GM19372 (cell line): ENCODE measurements around the gene DPP8.
"Not testable (repeated sequence)": the region's sequence is repeated elsewhere in the genome, so short reads cannot be mapped to it uniquely, and the experiment has no call there.

ENCODE experiments used
- ATAC-seq: cut with Tn5 transposase; IDR thresholded peaks from one replicate; pipeline ENCODE4 v1.9.1; 2021; ENCODE audit warnings: mild to moderate bottlenecking, low read depth, moderate library complexity; ENCODE audit not compliant: unreplicated experiment

Gene DPP8

DNA sequence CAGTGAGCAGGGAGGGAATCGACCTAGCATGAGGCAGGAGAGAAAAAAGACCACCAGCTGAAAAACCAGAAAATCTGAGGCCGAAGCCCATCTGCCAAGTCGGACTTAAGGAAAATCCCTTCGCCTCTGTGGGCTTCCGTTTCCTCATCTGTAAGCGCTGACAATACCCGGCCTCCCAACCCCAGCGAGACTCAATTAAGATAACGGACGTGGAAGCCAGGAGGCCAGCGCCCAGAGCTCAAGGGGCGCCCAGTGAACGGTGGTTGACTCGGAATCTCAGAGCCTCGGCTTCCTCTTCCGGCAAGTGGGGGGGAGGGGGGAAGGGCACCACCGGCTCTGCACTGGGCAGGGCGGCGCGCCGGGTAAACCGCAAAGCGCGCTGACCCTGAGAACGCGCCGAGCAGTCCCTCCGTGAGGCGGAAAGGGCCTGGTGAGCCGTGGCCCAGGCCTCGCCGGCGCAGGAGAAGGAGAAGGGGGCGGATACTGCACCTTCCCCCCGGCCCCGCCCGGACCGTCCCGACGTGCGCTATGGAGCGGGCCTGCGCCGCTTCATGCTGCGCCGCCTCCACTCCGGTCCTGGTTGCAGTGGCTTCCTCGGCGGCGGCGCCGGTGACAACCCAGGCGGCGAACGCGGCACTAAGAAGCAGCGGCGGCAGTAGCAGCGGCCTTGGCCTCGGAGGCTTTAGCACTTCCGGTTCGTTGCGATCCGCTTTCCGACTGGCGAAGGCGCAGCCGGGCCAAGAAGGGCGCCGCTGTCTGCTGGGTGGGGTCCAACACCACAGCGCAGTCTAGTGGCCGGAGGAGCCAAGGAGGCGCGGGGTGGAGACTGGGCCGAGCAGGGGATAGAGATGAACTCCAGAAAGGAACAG lies at the start of gene DPP8:
Gene DPP8, minus strand, starts transcription at position 693 of the 869 bp plus-strand sequence. CDS start 5,136 bp downstream, outside the sequence.
- peak; percentile 79 for ATAC-seq

GRCh38 chr15:65561934-65562333 lies 44.4 kb upstream of the DPP8 start:
- no peak for ATAC-seq

- no peak for ATAC-seq
Observed at GRCh38 chr15:65559941-65560340, 42.5 kb upstream of the DPP8 start.

GRCh38 chr15:65558997-65559760 lies 41.7 kb upstream of the DPP8 start:
- ATAC-seq = no peak

DNA sequence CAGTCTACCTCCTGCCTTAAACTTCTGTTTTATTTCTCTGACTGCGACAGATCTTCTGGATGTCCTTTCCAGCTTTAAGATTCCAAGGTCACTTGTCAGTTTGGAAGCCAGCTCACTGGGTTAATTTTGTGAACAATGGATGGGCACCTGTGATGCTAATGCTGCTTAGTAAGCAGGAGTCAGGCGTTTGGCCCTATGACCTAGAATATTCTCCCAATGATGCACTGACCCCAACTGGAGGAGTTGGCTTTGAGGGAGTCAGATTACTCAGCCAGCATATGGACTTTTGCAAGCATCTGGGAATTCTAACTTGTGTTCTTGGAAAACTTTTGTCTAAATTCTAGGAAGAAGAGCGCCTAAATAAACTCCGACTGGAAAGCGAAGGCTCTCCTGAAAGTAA lies 40.8 kb upstream of the DPP8 start:
- ATAC-seq = no peak

- no peak for ATAC-seq
Observed at GRCh38 chr15:65556622-65557021, 39.1 kb upstream of the DPP8 start.

GRCh38 chr15:65553691-65554090 lies 36.2 kb upstream of the DPP8 start:
- no peak for ATAC-seq

DNA sequence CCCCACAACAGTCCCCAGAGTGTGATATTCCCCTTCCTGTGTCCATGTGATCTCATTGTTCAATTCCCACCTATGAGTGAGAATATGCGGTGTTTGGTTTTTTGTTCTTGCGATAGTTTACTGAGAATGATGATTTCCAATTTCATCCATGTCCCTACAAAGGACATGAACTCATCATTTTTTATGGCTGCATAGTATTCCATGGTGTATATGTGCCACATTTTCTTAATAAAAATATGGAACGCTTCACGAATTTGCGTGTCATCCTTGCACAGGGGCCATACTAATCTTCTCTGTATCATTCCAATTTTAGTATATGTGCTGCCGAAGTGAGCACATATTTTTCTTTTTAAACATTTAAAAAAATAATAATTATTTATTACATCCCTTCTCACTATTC lies 35.4 kb upstream of the DPP8 start:
- ATAC-seq = not testable (repeated sequence)

- ATAC-seq = no peak
Observed at GRCh38 chr15:65551183-65551582, 33.7 kb upstream of the DPP8 start.

DNA sequence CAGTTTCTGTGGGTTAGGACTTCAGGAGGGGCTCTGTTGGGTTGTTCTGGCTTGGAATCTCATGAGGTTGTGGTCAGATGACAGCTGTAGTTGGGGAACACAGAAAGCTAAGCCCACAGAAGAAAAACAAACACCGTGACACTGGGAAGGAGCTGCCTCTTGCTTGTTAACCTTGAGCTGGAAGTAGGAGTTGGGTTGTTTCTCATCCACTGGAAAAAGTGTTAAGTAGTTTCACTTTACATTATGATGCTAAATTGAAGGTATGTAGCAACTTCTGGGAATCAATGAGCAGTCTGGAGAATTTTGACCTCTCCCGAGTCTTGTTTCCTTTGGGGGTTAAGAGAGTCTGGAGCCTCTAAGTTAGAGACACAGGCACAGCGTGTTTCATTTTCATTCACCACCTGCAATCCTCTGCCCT lies 33.2 kb upstream of the DPP8 start:
- no peak for ATAC-seq

DNA sequence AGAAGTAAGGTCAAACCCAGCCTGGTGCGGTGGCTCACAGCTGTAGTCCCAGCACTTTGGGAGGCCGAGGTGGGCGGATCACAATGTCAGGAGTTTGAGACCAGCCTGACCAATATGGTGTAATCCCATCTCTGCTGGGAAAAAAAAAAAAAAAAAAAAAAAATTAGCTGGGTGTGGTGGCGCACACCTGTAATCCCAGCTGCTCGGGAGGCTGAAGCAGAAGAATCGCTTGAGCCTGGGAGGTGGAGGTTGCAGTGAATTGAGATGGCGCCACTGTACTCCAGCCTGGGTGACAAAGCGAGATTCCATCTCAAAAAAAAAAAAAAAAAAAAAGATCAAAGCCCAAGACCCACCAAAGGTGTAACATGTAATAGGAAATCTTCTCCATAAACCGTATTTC lies 31.8 kb upstream of the DPP8 start:
- ATAC-seq = not testable (repeated sequence)

DNA sequence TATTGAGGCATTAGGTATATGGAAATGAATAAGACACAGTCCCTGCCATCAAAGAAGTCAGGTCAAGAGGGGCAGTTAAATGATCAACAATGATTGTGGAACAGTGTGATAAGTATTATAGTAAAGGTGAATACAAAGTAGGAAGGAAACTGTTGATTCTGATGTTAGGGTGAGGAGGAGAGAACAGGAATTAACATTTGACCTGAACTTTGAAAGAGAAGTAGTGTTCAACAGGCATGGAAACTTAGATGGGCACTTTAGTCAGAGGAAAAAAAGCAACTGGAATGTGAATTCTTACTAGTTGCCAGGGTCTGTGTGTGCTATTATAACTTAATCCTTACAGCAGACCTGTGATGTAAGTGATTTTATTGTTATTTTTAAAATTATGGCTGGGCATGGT lies 30.4 kb upstream of the DPP8 start:
- ATAC-seq = no peak

- ATAC-seq = no peak
Observed at GRCh38 chr15:65541231-65541820, 23.8 kb upstream of the DPP8 start.

- no peak for ATAC-seq
Observed at GRCh38 chr15:65540314-65540713, 22.8 kb upstream of the DPP8 start.

DNA sequence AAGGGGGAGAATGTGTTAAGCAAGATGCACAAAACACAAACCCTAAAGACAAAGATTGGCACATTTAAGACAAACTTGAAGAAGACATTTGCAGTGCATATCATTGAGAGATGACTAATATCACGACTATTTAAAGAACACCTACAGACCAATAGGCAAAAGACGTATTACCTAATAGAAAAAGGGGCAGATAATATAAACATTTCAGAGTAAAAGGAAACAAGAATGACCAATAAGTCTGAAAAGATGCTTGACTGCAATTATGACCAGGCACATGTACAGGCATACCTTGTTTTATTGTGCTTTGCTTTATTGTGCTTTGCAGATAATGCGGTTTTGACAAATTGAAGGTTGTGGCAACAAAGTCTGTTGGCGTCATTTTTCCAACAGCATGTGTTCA lies 17.7 kb upstream of the DPP8 start:
- no peak for ATAC-seq

- no peak for ATAC-seq
Observed at GRCh38 chr15:65533057-65533756, 15.7 kb upstream of the DPP8 start.

DNA sequence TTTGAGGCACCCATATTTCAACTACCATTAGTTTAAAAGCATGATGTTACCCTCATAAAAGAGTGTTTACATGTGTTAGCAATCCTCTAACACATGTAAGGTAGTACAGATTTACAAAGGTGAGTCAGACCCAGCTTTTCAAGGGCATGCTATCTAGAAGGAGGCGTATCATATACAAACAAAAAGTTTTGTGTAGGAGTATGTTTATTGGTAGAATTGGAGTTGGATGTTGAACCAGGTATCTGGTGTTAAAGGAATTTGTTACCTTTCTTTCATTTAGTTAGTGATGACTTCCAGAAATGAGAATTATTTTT lies 15.2 kb upstream of the DPP8 start:
- no peak for ATAC-seq

GRCh38 chr15:65530318-65531111 lies 13.0 kb upstream of the DPP8 start, which contains the start of gene HACD3:
HACD3 (plus strand) TSS chr15:65530463; CDS start chr15:65530632, 169 bp downstream.
- peak; percentile 73 for ATAC-seq

DNA sequence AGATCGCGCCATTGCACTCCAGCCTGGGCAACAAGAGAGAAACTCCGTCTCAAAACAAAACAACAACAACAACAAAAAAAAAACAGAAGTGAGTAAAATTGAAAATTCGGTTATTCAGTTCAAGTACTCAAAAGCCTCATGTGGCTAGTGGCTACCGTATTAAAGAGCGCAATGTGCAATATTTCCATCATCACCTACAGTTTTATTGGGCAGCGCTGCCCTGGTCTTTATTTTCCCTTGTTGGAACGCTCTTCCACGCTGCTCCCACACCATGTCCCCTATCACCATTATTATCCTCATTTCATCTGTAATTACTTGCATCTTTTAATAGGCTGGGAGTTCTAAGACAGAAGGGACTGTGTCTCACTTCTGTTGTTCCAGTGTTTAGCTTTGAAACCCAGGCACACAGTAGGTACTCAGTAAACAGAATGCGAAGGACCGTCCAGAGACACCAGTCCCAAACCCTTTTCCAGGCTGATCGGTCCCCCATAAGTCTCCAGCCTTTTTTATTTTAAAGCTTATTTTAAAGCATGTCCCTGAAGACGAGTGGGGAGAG lies 12.4 kb upstream of the DPP8 start:
- ATAC-seq = no peak
